Fibroblast of skin of back (primary cell): ENCODE results near the gene ZFP36L2. TPM values are rescaled to one million over a fixed set of nuclear protein-coding genes. Genes with fewer than 3 reads are reported as not detected.
A peak's percentile ranks its signal among the peaks of the same experiment; 100 is the strongest.

ENCODE experiments used
- DNase-seq: peaks from one replicate; pipeline ENCODE4 v3.0.0-alpha.2; 2013
- polyA plus RNA-seq, 2 experiments: library from polyadenylated mRNA; unstranded; fragments of 120-200 nt; gene quantifications; one replicate each; pipeline ENCODE4 v1.2.1, GENCODE V29; 2013; ENCODE audit not compliant: insufficient read length in 2 of 2

Gene ZFP36L2, protein sequence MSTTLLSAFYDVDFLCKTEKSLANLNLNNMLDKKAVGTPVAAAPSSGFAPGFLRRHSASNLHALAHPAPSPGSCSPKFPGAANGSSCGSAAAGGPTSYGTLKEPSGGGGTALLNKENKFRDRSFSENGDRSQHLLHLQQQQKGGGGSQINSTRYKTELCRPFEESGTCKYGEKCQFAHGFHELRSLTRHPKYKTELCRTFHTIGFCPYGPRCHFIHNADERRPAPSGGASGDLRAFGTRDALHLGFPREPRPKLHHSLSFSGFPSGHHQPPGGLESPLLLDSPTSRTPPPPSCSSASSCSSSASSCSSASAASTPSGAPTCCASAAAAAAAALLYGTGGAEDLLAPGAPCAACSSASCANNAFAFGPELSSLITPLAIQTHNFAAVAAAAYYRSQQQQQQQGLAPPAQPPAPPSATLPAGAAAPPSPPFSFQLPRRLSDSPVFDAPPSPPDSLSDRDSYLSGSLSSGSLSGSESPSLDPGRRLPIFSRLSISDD
- polyA plus RNA-seq (2013, experiment 1 of 2; ENCODE audit: insufficient read length) = 52.5 TPM
- polyA plus RNA-seq (2013, experiment 2 of 2; ENCODE audit: insufficient read length) = 34.4 TPM

DNA sequence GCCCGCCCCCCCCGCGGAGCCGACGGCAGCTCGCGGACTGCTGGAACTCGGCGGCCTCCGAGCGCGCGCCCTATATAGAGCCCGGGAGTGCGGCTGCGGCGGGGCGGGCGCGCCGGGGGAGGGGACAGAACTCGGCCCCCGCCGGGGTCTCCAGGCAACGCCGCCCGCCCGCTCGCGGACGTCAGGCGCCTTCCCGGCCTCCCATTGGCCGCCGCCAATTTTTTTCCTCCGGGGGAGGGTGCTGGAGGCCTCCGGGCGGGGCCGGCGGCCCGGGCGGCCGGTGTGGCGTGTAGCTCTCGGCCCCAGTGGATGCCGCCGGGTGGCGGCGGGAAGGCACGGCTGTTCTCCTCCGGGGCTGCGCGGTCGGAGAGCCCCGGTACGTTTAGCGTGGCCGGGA, at the start of gene ZFP36L2:
ZFP36L2 (minus strand) TSS at position 49 of the 397 bp plus-strand sequence. CDS start 291 bp downstream, outside the sequence.
- peak; percentile 97 for DNase-seq

DNA sequence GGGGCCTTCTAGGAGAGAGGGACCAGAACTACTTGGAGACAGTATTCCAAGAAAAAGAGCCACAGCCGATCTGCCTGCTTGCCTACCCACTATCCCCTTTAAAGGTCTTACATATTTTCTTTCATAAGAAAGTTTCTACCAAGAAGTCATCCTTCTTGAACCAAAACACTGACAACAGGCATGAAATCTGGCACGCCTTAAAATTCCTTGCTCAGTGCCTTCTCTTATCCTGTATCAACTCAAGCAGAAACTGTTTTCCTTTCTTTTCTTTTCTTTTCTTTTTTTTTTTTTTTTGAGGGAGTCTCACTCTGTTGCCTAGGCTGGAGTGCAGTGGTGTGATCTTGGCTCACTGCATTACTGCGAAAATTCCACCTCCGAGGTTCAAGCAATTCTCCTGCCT, 48.3 kb upstream of the ZFP36L2 start:
- no peak for DNase-seq

DNA sequence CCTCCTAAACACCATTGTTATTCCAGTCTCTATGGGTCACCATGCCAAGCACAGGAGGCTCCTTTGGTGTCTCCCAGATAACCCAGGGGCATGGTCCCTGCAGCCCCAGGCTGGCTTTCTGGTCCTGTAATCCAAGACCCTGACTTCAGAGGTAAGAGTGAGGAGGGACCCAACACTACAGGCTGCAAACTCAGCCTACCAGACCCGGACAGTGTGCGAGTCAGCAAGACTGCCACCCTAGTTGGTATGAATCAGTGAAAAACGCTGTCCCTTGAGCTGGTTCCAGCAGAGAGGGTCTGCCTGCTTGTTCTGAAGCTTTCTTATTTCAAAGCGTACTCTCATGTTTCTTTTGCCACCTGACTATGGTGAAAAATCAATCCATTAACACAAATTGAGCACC, 47.6 kb upstream of the ZFP36L2 start:
- peak; percentile 60 for DNase-seq

DNA sequence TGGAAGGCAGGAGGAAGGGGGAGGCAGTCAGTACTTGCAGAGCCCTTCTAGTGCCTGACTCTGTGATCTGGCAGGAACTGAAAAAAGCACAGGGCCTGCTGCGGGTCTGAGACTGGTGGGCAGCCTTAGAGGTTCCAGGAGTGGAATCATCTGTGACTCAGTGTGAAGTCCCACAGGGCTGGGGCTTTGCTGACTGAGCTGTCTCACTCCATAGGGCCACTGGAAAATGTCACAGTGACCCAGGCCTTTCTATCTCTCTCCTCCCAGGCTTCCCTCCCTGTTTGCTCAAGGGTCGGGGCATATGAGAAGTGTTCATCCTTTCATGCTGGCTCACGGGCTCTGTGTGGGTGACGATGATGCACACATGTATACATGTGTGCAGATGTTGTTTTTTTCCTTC, 47.1 kb upstream of the ZFP36L2 start:
- DNase-seq = peak; percentile 78

DNA sequence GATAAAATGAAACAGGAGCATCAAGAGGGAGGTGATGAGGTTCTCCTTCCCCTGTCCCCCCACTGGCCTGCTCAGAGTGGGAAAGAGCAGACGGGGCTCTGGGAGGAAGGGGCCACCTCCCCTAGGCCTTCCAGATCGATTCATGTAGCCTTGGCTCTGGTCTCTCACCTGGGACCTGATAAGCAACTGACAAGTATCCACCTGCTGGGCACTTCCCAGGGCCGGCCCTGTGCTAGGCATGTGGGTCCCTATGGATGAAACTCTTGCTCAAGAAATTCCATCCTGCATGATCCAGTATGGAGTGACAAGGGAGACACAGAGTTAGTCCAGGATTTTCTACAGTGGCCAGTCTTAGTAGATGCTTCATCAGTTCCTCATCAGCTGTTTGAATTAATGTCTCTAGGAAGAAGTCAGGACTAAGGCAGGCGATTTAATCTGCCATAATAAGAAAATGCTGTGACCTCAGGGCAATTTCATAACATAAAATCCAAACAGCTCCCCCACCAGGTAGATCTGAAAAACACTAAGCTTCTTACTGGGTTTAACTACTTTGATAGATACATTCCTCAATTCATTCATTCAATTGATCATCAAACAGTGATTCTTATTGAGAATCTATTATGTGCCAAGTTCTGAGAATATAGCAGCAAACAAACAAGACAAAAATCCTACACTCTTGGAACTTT, 44.7 kb upstream of the ZFP36L2 start:
- no peak for DNase-seq

DNA sequence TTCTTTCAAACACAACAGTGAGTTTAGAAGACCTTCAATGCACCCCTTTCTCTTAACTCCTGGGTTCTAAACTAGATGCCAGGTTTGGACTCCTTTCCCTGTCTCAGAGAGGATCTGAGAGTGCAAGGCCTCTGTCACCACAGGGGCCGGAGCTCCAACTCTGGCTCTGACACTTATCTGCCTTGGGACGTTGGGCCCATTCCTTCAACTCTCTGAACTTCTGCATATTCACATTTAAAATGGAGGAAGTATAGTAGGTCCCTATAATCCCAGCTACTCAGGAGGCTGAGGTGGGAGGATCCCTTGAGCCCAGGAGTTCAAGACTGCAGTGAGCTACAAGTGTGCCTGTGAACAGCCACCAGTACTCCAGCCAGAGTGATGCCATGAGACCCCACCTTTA, 44.1 kb upstream of the ZFP36L2 start:
- no peak for DNase-seq

DNA sequence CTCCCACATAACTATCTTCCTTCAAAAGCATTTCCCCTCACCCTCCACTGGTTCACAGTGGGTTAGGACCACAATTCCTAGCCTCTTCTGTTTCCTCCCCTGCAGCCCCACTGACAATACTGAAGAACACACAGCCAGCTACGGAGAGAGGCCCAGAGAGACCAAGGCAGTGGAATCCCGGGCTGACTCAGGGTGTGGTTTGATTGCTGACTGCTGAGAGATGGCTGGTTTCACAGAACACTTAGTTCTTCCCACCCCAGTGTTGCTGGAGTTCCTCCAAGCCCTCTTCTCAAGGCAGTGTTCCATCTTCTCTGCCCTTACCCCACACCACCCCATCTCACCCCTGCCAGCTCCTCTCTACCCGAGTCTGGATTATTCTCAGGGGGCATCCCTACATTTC, 43.3 kb upstream of the ZFP36L2 start:
- peak; percentile 73 for DNase-seq

DNA sequence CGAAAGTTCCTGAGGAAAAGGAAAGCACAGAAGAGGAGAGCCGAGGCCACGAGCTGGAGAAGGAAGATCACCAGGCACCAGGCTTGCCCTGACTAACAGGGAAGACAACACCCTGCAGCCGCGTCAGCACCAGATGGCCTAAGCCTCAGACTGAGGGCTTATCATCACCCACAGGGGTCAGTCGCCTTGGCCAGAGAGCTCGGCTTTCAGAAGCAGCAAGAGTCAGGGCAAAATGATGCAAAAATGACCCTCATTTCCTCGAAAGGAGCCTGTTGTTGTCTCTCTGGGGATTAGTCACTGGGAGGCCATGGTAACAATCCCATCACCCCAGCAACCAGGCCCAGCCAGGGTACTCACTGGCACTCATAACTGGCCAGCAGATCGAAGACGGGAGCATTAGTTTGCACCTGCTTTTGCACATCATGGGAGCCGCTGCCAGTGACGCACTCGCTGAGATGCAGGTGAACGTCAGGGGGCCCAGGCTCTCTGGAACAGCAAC, 42.7 kb upstream of the ZFP36L2 start:
- DNase-seq = peak; percentile 65

DNA sequence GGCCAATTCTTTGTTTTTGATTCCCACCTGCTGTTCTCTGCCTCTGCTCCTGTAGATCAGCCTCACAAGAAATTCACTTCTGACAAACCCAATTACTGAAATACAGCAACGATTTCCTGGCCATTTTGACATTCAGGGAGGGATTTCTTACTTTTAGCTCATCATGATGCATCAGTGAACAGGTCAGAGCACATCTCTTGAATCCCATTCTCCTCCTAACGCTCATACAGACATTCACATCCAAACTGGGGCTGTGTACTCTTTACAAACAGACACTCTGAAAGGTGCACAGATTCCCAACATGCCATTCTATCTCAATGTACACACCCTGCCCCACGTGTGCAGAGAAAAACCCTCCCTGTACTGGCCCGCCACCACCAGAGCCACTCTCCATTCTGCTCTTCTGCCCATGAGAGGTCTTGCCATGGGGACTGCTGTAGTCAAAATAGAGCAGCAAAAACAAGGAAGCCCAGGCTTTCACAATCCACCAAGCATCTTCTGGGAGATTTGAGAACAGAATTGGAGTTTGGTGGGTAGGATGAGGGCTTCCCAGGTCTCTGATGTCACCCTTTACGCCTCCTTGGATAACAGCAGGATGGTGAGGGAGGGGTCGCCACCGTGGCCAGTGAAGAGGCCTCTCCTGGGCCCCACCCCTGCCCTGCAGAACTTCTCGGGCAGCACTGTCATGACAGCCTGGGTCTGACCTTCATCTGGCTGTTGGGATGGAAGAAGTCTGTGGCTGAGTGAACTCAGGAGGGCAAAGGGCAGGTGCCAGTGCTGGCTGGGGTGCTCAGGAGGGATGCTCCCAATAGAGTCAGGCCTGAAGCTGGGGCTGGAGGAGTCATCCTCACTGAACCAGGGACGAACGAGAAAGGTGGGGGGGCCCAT, 41.9 kb upstream of the ZFP36L2 start:
- DNase-seq = no peak

DNA sequence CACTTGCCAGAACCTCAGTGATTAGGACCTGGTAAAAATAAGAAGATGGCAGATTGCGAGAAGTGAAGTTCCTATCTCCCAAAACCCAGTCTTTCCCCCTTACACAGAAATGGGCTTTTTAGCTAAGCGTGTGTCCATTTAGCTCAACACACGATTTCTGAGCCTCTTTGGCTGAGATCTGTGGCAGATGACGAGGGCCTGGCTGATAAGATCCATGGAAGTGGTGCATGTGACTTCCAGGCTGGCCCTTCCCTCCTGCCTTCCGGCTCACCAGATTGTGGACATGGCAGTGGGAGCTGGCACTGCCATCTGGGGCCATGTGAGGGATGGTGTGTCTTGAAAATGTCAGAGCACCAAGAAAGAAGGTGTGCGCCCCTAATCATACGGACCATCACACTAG, 41.0 kb upstream of the ZFP36L2 start:
- no peak for DNase-seq

DNA sequence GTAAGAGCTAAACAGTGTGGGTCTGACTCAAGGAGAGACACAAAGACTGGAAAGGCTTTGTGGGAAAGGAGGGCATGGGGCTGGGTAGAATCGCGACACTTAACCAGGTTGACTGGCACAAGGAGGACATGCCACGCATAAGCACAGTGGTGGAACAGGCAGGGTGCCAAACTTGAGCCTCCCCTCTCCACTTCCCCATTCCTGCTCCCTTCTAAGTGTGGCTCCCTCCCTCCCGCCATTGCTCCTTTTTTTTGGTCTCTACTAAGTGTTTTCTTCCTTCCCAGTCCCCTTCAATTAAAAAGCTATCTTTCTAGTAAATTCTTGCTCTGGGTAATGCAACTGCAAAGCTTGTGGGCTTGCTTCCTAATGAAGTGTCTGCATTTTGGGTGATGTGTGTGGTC, 40.3 kb upstream of the ZFP36L2 start:
- no peak for DNase-seq

DNA sequence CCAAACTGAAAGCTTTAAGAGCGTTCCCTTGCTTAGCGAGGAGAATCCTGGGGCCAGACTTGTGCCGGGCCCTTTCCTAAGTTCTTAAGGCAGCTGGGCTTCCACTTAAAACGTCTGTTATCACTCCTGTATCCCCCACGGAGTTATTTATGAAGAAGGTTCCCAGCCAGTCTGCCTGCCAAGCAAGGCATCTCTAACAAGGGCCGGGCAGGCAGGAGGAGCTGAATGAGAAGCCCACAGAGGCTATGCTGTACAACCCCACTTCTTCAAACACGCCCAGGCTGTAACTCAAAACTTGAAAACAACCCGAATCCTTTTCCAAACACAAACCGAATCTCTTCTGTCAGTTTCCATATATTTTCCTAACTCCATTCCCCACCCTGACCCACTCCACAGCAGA, 39.0 kb upstream of the ZFP36L2 start:
- DNase-seq = no peak

DNA sequence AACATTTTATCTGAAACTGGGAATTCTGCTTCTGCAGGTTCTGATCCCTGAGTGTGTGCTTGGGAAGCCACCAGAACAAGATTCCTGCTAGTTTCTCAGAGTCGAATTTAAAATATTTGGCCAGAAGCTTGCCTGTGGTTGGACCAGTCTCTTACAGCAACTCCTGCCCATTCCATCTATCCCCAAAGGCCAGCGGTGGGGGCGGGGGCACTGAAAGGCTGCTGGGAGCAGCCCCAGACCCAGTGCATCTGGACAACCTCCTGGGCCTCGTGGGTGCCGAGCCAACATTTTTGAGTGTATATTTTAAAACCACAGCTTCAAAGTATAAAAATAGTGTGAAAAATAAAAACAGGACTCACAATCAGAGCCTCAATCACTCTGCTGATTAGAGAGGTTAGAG, 38.6 kb upstream of the ZFP36L2 start:
- DNase-seq = peak; percentile 58

DNA sequence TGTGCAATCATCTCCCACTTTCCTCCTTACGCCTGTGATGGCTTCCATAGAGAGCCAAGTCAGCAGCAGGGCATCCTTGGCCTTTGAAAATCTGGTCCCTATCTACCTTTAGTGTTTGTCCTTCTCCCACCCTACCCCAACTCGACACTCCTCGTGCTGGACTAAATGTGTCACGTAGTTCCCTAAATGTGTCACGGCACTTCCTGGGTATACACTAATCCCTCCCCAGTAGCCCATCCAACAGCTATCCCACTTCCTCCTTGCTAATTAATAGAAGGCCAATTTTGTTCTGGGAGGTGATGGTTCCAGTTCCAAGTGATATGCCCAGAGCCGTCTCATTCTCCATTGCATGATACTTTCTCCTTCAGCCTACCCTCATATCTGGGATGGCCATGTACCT, 36.5 kb upstream of the ZFP36L2 start:
- DNase-seq = no peak

DNA sequence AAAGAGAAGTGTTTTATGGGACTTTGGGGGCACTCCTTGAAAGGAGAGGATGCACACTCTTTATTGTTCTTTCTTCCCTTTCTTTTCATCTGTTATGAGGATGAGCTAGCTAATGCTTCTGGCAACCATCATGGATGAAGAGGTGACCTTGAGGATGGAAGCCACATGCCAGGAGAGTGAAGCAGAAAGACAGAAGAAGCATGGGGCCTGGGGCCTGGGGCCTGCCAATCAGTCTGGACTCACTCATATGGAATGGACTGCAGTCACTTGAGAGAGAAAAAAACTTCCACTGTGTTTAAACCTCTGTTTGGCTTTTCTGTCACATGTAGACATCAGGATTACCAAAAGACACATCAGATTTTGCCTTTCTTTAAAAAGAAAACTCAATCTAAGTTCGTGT, 35.8 kb upstream of the ZFP36L2 start:
- no peak for DNase-seq

DNA sequence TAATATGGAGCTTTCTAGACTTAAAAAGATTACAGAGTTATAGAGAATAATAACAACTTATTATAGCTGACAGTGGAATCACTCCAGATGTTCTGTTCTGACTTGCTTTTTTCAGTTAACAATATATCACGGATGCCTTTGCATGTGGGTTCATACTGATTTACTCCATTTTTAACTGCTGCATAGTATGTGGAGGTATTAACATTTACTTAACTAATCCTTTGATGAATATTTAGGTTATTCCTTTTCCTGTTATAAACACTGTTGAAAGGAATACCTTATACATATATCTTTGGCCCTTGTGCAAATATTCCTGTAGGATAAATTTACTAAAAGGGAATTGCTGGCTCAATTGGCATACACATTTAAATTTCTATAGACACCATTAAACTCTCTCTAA, 33.1 kb upstream of the ZFP36L2 start:
- no peak for DNase-seq

DNA sequence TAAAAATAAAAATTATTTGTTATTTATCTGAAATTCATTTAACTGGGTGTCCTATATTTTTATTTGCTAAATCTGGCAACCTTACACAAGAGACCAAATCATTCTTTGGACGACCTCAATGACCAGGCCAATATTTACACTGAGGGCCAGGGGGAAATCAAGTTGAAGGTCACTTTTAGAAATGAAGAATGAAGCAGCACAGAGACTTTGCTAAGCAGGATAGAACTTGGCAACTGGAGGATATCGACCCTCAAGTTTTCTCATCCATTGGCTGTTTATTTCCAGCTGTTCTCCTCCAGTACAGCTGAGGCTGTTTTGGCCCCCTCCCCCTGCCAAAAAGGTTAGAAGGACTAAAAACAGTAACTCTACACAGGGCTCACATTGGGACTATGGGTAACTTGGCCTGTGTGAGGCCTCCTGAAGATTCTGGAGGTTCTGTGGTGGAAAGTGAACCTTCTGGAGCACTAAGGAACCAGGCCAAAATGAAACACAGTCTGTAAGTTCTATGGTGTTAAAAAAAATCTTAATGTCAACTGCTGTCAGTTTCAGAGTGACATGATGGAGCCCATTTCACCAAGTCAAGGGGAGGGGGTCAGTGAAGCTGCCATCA, 32.2 kb upstream of the ZFP36L2 start:
- no peak for DNase-seq

DNA sequence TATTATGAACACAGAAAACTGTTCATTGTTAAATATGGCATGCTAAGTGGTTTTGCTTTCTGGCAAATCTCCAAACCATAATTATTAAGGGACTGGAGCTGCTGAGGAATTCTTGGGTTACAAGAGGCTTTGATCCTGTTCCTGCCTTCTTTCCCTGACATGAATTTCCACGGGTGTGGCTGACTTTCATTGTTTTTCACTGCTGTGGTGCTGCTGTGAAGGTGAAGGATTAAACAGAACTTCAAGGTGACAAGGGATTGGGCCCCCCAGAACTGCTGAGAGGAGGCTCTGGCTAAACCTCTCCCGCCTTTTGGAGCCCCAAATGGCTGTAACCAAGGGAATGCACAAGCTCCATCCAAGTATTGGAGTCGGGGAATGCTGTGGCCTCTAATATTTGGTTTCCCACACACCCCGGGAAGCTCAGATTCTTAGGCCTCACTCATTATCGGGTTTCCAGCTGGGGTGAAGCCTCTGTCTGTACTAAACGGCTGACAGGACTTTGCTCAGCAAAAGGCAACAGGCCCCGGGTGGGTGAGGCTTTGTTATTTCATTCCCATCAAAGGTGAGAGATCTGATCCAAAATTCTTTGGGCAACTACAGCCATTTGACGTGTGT, 29.0 kb upstream of the ZFP36L2 start:
- peak; percentile 37 for DNase-seq

DNA sequence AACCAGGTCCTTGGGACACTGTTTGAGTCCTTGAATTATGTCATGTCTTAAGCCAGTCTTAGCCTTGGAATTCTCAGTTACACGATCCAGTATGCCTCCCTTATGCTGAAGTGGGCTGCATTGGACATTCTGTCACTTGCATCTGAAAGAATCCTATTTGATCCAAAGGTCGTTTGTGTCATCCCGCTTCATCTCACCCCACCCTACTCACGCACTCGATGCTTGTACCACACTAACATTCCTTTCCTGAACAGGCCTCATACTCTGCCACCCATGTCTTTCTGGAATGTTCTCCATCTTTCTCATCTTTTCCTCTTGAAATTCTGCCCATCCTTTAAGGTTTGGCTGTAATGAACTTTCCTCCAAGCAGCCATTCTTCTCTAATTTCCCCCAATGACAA, 27.9 kb upstream of the ZFP36L2 start:
- no peak for DNase-seq

DNA sequence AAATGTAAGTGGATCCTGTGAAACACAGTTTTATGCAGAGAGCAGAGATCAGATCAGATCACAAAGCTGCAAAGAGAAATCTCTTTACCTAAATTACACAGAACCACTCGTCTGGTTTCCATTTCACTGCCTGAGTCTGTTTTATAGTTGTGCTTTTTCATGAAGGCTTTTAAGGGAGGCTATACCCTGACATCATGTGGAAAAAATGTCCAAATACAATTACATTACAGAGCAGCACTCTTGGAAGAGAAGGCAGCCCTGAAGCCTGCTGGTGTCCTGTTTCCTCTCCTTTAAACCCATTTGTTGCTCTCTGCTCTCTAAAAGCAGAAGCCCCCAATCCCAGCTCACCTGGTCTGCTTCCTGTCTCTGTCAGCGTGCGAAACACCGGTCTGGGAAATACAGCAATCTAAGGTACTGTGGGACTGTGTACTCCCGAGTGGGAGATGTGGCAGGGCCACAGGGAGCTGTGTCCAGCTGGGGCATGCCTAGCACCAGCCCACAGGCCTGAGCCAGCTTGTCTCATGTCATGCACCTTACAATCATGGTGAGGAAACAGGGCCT, 24.8 kb upstream of the ZFP36L2 start:
- DNase-seq = peak; percentile 82

DNA sequence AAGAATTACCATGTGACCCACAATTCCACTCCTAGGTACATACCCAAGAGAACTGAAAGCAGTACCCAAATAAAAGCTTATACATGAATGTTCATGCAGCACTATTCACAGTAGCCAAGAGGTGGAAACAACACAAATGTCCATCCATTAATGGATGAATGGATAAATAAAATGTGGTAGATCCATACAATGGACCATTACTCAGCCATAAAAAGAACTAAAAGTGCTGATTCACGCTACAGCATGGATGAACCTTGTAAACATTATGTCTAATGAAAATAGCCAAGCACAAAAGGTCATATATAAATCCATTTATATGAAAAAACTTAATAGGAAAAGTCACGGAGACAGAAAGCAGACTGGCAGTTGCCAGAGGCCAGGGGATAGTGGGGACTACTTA, 23.6 kb upstream of the ZFP36L2 start:
- no peak for DNase-seq
